ENCODE results near the gene BCORL1.

Gene BCORL1

GRCh38 chrX:129939986-129940385 is 42.4 kb upstream of the BCORL1 start:
- no peak overlapping the region for H3K27ac ChIP-seq
- no peak for TF ChIP-seq ZFX (IDR thresholded peaks at IDR 0.05; ENCODE audit: borderline replicate concordance)
- no peak for TF ChIP-seq CTCF (IDR thresholded peaks at IDR 0.05)

- TF ChIP-seq CTCF (IDR thresholded peaks at IDR 0.05) (no peak), ZFX (IDR thresholded peaks at IDR 0.05; ENCODE audit: borderline replicate concordance) (no peak)
- no peak overlapping the region for H3K27ac ChIP-seq
These were observed 41.7 kb upstream of the BCORL1 start for GRCh38 chrX:129940721-129941120.

- no peak overlapping the region for H3K27ac ChIP-seq
- TF ChIP-seq CTCF (IDR thresholded peaks at IDR 0.05) (no peak), ZFX (IDR thresholded peaks at IDR 0.05; ENCODE audit: borderline replicate concordance) (no peak)
These were observed 37.3 kb upstream of the BCORL1 start for GRCh38 chrX:129945131-129945530.

GRCh38 chrX:129953334-129953648 is 29.1 kb upstream of the BCORL1 start:
- H3K27ac ChIP-seq = no peak overlapping the region

GRCh38 chrX:129953881-129954280 is 28.6 kb upstream of the BCORL1 start:
- no peak overlapping the region for H3K27ac ChIP-seq
- TF ChIP-seq CTCF (IDR thresholded peaks at IDR 0.05) (no peak), ZFX (IDR thresholded peaks at IDR 0.05; ENCODE audit: borderline replicate concordance) (no peak)

More at GRCh38 chrX:129953334-129953648, 29.1 kb upstream of the BCORL1 start:
- no peak for TF ChIP-seq ZFX (IDR thresholded peaks at IDR 0.05; ENCODE audit: borderline replicate concordance)
- TF ChIP-seq CTCF (IDR thresholded peaks at IDR 0.05) = no peak

GRCh38 chrX:129954804-129955203 is 27.6 kb upstream of the BCORL1 start:
- TF ChIP-seq CTCF (IDR thresholded peaks at IDR 0.05) = no peak
- no peak for TF ChIP-seq ZFX (IDR thresholded peaks at IDR 0.05; ENCODE audit: borderline replicate concordance)
- H3K27ac ChIP-seq = no peak overlapping the region

GRCh38 chrX:129955682-129956081 is 26.8 kb upstream of the BCORL1 start:
- no peak overlapping the region for H3K27ac ChIP-seq
- no peak for TF ChIP-seq CTCF (IDR thresholded peaks at IDR 0.05)
- TF ChIP-seq ZFX (IDR thresholded peaks at IDR 0.05; ENCODE audit: borderline replicate concordance) = no peak

All from 22Rv1 (cell line).